SK-N-DZ (cell line): ENCODE results near the gene CENPB.
"Not testable (repeated sequence)": the region's sequence is repeated elsewhere in the genome, so short reads cannot be mapped to it uniquely, and the experiment has no call there.

Source experiments
- DNase-seq: peaks from one replicate; pipeline ENCODE4 v3.0.0-alpha.2; 2015; ENCODE audit warnings: low spot score

Gene CENPB

DNA sequence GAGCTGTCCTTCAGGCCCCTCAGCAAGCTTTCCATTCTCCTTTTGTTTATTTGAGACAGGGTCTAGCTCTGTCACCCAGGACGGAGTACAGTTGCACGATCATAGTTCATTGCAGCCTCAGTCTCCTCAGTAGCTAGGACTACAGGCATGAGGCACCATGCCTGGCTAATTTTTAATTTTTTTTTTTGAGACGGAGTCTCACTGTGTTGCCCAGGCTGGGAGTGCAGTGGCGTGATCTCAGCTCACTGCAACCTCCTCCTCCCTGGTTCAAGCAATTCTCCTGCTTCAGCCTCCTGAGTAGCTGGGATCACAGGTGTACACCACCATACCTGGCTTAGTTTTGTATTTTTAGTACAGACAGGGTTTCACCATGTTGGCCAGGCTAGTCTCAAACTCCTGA lies 2.7 kb upstream of the CENPB start:
- not testable (repeated sequence) for DNase-seq

DNA sequence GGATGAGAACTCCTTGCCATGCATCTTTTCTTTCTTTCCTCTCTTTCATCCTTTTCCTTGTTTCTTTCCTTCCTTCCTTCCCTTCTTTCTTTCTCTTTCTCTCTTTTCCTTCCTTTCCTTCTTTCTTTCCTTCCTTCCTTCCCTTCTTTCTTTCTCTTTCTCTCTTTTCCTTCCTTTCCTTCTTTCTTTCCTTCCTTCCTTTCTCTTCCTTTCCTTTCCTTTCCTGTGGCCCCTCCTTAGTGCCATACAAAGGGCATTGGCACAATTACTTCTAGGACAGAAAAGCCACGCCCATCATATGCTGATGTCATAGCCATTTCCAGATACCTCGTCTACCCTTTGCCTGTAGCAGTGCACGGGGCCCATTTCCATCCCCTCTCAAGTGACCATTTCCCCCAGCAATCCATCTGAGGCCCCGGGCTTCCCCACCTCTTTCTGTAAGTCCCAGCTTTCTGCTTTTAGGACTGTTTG lies 2.2 kb upstream of the CENPB start:
- no peak for DNase-seq

DNA sequence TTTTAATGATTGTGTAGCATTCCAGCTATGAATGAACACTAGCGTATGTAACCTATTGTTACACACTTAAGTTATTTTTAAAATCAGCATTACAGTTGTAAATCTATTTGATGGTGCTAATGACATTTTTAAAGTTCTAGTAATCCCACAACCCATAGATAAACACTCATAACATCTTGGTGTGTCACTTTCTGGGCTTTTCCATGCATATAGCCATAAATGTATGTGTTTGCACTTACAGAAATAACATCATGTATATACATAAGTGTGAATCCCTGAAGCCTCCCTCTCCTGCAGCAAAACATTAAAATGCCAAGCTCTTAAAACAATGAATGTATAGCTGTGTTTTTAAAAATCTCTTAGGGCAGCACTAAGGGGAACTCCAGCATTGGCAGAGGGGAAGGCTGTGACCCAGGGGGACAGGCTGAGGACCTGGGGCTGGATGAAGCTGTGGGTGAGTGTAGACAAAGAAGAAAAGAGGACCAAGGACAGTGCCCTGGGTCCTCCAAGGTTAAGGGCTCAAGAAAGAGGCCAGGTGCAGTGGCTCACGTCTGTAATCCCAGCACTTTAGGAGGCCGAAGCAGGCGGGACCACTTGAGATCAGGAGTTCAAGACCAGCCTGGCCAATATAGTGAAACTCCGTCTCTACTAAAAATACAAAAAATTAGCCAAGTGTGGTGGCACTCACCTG lies 929 bp upstream of the CENPB start:
- DNase-seq: no peak

DNA sequence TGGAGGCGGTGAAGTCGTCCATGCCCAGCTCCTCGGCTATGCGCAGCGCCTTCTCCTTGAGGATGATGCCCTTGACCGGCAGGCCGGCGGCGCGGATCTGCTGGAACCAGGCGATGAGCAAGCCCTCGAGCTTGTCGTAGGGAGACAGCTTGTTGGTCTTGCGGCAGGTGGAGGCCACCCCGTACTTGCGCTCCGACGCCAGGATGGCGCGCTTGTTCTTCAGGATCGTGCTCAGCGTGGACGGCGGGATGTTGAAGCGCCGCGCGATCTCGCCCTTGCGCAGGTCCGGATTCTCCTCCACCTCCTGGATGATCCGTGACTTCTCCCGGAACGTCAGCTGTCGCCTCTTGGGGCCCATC lies 435 bp downstream of the CENPB start:
- DNase-seq: peak; percentile 59

DNA sequence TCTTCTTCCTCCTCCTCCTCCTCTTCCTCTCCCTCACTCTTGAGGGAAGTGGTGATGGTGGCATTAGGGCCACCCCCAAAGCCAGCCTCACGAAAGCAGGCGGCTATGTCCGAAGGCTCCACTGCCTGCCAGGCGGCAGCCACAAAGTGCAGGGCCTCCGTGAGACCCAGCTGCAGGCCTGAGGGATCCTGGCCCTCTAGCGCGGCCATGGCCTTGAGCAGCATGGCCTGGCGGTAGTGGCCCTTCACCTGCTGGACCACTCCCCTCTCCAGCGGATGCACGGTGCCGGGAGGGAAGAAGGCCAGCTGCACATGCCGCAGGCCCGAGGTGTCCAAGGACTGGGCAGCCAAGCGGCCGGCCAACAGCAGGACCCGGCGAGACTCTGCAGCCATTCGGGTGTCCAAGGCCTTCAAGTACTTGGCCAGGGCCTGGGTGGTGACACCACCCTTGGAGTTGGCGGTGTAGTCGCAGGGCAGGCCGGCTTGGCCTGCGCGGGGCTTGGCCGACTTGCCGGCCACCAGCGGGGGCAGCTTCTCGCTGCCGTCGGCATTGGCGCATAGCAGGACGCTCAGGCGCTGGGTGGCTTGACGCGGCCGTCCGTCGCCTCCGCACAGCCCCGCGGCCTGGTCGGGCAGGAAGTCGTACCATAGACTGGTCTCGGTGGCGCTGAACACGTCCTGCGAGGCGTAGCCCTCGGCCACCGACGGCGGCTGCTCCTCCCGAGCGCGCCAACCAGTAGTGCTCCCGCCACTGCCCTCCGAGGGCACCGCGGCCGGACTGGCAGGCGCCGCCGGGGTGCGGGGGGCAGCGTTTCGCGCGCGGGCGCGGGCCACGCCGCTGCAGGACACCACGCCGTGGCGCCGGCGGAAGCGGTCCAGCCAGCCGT lies 1.1 kb downstream of the CENPB start:
- no peak for DNase-seq

DNA sequence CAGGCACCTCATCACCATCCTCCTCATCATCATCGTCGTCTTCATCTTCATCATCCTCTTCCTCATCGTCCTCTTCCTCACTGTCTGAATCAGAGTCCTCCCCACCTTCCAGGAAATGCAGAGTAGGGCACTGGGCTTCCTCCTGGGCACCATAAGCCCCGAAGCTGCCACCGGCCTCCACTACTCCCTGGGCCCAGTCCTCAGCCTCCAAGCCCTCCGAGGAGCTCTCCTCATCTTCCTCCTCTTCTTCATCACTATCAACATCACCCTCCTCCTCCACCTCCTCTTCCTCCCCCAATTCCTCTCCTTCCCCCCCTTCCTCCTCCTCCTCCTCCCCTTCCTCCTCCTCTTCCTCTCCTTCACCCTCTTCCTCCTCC lies 1.7 kb downstream of the CENPB start:
- DNase-seq: no peak

DNA sequence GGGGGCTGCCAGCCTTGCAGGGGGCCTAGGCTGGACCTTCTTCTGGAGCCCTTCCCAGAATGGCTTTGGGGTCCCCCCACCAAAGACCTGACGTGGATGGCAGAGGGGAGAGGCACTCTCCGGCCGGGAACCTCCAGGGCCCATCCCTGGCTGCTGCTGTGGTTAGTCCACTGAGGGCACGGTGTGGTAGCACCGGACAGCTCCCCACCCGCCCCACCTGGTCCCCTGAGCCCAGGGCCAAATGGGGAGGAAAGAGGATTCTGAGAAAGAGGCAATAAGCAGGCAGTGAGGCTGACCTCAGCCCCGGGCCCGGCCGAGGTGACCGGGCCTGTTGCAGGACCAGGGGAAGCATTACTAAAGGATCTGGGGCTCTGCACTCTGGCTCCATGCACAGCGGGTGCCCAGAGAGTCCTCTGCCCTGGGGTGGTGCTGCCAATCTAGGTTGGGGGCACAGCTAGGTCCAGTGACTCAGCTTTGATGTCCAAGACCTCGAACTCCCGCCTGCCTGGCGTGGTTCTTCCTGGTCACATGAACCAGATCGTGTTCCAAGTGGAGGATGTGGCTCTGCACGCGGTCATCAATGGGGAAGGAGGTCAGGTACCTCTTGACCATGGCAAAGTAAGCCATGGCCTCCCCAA lies 2.2 kb downstream of the CENPB start:
- no peak for DNase-seq

DNA sequence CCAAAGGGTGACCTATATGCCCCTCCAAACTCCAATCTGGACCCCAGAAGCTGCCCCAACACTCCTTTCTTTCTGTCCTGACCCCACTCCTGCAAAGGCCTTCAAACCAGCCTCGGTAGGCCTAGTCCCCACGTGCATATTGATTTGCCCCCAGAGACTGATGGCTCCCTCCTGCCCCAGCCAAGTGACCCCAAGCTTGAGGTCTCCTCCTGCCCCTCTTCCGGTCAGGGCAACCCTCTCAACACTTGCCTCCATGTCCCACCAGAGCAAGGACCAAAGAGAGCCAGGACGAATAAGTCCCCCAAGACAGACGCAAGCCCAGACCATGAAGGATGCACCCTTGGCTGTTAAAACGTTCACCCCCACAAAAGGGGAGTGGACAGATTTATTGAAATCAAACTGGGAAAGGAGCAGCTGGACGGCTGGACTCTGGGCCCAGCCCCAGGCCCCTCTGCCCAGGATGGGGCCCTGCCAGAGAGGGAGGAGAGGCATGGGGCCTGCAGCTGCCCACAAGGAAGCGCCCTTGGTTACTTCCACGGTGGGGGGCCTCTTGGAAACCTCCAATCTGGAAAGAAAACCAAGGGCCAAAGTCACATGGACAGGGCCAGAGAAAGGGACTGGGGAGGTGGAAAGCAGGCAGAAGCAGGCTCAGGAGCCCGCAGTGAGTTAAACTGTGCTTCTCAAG lies 2.9 kb downstream of the CENPB start:
- no peak for DNase-seq

DNA sequence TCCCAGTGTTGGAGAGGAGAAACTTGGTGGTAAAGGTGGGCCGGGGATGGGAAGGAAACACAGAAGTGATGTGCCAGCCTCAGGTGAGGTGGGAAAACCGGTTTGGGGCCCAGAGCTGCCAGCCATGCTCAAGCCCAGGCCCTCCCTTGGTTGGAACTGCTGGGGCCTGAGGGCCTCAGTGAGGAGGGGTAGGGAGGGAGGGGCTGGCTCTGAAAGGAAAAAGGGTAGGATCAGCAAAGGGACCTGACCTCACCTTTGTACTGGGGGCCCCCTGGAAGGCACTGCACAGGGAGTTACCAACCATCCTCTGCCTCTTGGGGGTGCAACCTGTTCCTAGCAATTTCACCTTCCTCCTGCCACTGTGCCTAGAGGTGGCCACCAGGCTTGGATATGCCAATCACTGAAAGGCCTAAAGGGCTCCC lies 3.5 kb downstream of the CENPB start:
- DNase-seq: no peak

DNA sequence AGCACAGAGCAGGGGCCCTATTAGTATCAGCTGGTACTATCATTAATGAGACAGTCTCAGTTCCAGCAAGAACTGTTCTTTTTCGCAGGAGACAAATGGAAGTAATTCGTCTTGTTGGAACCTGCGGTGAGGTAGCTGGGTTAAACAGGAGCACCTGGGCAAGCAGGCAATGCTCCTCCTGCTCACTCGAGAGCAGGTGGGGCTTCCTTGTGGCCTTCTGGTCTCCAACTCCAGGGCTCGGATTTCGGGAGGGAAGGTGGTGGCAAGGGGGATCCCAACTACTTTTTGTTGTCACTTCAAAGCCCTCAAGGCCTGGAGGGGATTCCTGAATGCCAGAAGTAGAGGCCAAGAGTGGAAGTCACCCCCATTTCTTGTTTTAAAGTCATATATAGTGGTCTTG lies 3.9 kb downstream of the CENPB start:
- DNase-seq: no peak

DNA sequence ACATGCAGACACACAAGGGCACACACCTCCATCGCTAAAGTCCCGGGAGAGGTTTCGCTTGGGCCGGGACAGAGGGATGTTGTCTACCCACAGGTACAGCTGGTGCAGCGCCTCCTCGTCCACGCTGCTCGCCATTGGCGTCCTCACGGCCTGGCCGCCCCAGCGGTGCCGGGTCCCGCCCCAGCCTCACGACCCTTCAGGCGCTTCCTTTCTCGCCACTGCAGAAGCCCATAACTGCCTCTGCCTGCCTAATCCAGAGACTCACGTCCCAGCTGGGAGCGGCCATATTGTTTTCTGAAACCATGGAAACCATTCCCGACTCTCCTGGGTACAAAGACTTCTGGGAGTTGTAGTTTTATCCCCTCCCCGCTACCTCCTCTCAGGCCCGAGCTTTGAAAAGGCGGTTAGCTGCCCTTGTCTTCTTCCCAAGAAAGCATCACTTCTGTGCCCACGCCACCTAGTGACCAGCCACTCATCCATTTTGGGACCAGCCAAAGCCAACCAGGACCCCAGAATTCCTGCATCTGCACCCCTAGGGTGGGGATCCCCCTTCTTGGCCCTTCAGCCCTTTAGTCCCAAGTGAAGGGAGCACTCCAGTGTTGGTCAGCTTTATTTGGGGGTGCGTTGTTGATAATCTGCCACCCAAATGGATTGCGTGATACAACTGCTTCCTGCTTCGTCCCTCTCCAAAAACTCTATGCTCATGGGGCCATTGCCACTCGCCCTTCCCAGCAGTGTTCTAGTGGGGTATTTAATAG lies 5.2 kb downstream of the CENPB start, which contains the start of gene SPEF1:
Gene SPEF1, minus strand, starts transcription at position 296 of the 758 bp plus-strand sequence. Its CDS starts 161 bp downstream, at position 135.
- DNase-seq: peak; percentile 96

DNA sequence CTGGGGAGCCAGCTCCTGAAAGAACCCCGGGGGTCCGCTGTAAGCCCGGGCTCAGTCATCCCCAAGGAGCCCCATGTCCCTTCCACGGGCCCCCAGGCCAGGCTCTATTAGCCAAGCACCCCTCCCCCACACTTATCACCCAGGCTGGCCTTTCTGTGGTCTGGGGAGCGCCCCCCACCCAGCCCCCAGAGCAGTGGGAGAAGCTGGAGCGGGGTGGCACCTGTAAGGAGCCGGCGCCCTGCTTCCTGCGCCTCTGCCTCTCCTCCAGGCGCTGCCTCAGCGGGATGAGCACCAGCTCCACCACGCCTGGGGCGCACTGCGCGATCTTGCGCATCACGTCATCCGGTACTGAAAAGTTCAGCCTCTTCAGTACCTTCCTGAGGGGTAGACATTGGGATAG lies 7.6 kb downstream of the CENPB start:
- no peak for DNase-seq

DNA sequence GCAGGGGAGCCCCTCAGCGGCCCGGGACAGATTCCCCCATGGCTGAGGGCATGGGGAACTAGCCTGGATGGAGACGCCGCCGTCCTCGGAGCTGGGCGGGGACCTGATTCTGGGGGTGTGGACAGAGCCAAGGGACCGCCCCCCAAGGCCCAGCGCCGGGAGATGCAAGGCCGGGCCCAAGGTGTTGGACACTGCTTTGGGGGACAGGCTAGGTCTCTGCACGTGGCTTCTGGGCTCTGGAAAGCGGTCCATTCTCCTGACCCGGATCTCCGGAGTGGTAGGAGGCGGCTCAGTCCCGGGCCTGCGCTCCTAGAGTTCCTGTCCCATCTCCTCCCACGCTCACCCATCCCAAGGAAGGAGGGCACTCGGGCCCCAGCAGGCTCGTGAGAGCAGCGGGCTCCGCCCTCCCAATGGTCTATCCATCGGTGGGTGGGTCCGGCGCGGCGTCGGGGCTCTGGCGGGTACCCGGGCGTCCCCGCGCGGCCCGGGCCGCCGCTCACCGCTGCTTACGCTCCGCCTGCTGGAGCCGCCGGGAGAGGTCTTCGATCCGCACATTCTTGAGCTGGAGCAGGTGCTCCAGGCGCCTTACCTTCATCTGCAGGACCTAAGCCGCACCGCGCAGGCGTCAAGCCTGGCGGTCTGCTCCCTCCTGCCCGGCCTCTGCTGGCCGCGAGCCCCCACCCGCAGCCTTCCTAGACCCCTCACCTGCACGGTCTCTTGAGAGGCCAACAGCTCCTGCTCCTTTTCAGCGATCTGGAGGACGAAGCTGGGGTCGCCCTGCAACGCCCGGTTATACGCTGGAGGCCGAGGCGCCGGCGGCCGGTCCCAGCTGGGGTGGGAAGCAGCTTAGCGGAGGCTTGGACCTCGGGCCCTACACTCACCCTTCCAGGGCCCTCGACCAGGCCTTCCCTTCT lies 8.6 kb downstream of the CENPB start:
- DNase-seq: peak; percentile 68

DNA sequence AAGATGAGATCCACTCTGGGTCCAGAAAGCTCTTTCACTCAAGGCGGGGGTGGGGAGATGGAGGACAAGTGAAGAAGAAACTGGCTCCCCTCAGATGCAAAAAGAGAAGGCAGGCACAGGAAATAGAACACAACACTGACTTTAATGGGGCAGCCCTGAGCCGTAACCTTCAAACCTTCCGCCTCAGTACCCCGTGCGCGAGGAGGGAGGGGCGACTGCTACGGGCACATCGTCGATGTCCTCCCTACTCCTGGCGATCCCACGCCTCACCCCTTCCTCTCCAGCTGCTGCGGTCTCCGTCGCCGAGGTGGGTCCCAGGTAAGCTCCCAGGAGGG lies 9.2 kb downstream of the CENPB start:
- no peak for DNase-seq

DNA sequence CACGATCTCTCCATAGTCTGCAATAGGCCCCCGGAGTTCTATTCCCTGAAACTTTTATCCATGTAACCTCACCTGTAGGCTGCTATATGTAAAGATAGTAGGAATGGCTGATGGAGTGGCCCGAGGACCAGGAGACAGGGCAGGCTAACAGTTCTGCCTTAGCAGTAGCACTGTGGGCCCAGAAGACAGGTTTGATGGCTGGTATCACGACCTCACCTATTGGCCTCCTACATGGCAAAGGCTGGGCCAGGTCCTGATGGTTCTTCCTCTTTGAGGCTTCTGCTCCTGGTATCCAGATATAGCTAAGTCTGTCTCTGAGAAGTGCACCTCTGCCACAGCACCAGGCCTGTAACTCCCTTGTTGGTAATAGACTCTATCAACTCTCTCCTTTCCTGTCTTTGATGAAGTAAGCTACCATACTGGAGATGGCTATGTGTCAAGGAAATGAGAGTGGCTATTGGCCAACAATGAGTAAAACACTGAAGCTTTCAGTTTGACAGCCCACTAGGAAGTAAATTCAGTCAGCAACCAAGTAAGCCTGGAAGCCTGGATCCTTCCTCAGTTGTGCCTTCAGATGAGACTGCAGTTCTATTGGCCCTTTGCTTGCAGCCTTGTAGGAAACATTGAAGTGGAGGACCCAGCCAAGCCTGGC lies 11.0 kb downstream of the CENPB start:
- no peak for DNase-seq

DNA sequence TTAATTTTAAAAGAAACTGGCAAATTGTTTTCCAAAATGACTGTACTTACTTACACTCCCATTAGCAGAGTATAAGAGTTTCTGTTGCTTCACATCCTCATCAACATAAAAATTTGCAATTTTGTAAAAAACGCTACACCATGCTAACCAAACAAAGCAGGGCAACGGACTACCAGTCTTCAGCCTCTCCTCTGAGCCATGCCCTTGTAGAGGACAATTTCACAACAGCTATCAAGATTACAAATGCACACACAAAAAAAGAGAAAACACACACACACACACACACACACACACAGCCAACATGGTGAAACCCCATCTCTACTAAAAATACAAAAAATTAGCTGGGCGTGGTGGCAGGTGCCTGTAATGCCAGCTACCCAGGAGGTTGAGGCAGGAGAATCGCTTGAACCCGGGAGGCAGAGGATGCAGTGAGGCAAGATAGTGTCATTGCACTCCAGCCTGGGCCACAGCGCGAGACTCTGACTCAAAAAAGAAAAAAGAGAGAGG lies 14.9 kb downstream of the CENPB start:
- DNase-seq: no peak

DNA sequence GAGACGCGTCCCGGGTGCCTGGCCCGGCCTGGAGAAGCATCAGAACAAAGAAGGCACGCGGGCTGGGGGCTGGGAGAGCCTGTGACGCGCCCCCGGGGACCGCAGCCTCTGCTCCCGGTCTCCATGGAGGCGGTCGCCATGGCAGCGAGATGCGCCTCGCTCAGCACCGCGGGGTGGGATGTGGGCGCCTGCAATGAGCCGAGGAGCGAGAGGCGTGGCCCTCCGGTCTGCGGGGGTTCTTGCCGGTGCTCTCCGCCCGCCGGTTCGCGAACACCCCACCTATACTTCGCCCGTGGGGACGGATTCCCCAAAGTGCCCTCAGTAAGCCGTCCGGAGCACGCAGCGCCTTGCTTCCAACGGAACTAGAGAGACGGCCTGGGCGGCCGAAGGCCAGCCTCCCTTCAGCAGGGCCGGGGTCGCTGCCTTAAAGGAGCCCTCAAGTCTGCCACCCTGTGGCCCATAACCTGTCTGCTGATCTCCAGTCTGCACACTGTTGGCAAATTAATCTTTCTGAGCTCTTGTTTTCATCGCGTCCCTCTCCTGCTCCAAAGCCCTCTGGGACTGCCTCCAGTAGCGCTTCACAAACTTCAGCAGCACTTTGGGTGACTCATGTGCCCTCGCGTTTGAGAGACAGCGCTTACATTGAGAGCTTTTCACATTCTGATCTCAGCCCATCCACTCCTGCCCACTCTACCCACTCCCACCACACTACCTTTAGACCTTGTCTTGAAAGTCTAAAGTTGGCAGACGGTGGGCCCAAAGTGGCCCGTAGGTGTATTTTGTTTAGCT lies 18.0 kb downstream of the CENPB start:
- peak; percentile 89 for DNase-seq
